T-helper 1 cell treated with Interleukin-12 subunit alpha and Interleukin-12 subunit beta and Interleukin-4 antibody, amounts not matched to agents 30 ng/mL and 1 ng/mL, for 36 hours (primary cell): Measurements from ENCODE around the gene CAMK2G. TPM values are rescaled to one million over a fixed set of nuclear protein-coding genes. Genes with fewer than 3 reads are reported as not detected.
"Not testable (repeated sequence)": the region's sequence is repeated elsewhere in the genome, so short reads cannot be mapped to it uniquely, and the experiment has no call there.

Source experiments
- intact Hi-C: fragments of 100-400 bp; cut with micrococcal nuclease; formaldehyde crosslinking; loops from one replicate; pipeline ENCODE4 v1.15.1; 2024
- total RNA-seq: library from RNA; stranded (reverse); gene quantifications from 2 replicates; pipeline ENCODE4 v1.2.3, GENCODE V29; 2022

The CAMK2G gene
- 40.7 and 43.0 TPM in 2 replicates for total RNA-seq

GRCh38 chr10:73874267-73875138 lies at the start of gene CAMK2G:
Gene CAMK2G (minus strand): TSS chr10:73874555. CDS start chr10:73874461, 94 bp downstream.
- intact Hi-C loops = loop anchor here (1.0 to 10.0 kb wide), 15 partner anchors 9 to 1358 kb away; partner anchors contain the start of genes ADK, AP3M1, KAT6B and PPP3CB

- intact Hi-C loops = loop anchor here (1.0 to 5.0 kb wide), 4 partner anchors 10 to 73 kb away; partner anchors contain the start of gene PLAU
Observed at GRCh38 chr10:73922864-73923133, 48.4 kb upstream of the CAMK2G start.

GRCh38 chr10:73922007-73922863 lies 47.9 kb upstream of the CAMK2G start:
- intact Hi-C loops = loop anchor here (1.0 to 5.0 kb wide), 4 partner anchors 10 to 73 kb away; partner anchors contain the start of gene PLAU

- intact Hi-C loops = loop anchor here (5.0 kb wide), 1 partner anchor 43 kb away; no protein-coding TSS in a partner anchor
Observed at GRCh38 chr10:73920089-73920488, 45.7 kb upstream of the CAMK2G start.

GRCh38 chr10:73919481-73919880 lies 45.1 kb upstream of the CAMK2G start:
- intact Hi-C loops = not testable (repeated sequence)

- intact Hi-C loops = no loop called here
Observed at GRCh38 chr10:73917566-73918305, 43.4 kb upstream of the CAMK2G start.

GRCh38 chr10:73916761-73917470 lies 42.6 kb upstream of the CAMK2G start:
- intact Hi-C loops = no loop called here

- intact Hi-C loops = no loop called here
Observed at GRCh38 chr10:73915206-73915851, 41.0 kb upstream of the CAMK2G start.

- intact Hi-C loops = no loop called here
Observed at GRCh38 chr10:73914036-73914435, 39.7 kb upstream of the CAMK2G start.

- intact Hi-C loops = loop anchor here (1.0 to 2.0 kb wide), 3 partner anchors 11 to 45 kb away; no protein-coding TSS in a partner anchor
Observed at GRCh38 chr10:73911553-73912004, 37.2 kb upstream of the CAMK2G start.

GRCh38 chr10:73910764-73911552 lies 36.6 kb upstream of the CAMK2G start, which contains the start of gene PLAU:
Gene PLAU (plus strand): TSS chr10:73911132. CDS start chr10:73911556, 424 bp downstream.
- intact Hi-C loops = loop anchor here (1.0 to 2.0 kb wide), 3 partner anchors 11 to 46 kb away; no protein-coding TSS in a partner anchor

- intact Hi-C loops = loop anchor here (2.0 kb wide), 2 partner anchors 24 to 46 kb away; no protein-coding TSS in a partner anchor
Observed at GRCh38 chr10:73910401-73910763, 36.0 kb upstream of the CAMK2G start.

GRCh38 chr10:73909540-73910115 lies 35.3 kb upstream of the CAMK2G start:
- intact Hi-C loops = loop anchor here (1.0 to 2.0 kb wide), 3 partner anchors 23 to 47 kb away; no protein-coding TSS in a partner anchor

GRCh38 chr10:73908853-73909539 lies 34.6 kb upstream of the CAMK2G start:
- intact Hi-C loops = loop anchor here (1.0 kb wide), 1 partner anchor 23 kb away; no protein-coding TSS in a partner anchor

GRCh38 chr10:73907841-73908517 lies 33.6 kb upstream of the CAMK2G start:
- intact Hi-C loops = no loop called here

GRCh38 chr10:73906524-73907447 lies 32.4 kb upstream of the CAMK2G start:
- intact Hi-C loops = no loop called here
